BLaER1 (cell line): Measurements from ENCODE around the gene BEND3.
"Not testable (repeated sequence)": the region's sequence is repeated elsewhere in the genome, so short reads cannot be mapped to it uniquely, and the experiment has no call there.

Experiments
- H3K27ac ChIP-seq: shearing (Covaris generic); formaldehyde crosslinking; 2 replicates; pipeline ENCODE4 v1.8.1; 2022
- H3K27me3 ChIP-seq: shearing (Covaris generic); formaldehyde crosslinking; 2 replicates; pipeline ENCODE4 v1.8.1; 2022
- H3K36me3 ChIP-seq: shearing (Covaris generic); formaldehyde crosslinking; 2 replicates; pipeline ENCODE4 v1.8.1; 2022
- H3K4me1 ChIP-seq: shearing (Covaris generic); formaldehyde crosslinking; 2 replicates; pipeline ENCODE4 v1.8.1; 2022
- H3K4me2 ChIP-seq: shearing (Covaris generic); formaldehyde crosslinking; 2 replicates; pipeline ENCODE4 v1.8.1; 2022
- H3K4me3 ChIP-seq: shearing (Covaris generic); formaldehyde crosslinking; 2 replicates; pipeline ENCODE4 v1.8.1; 2022
- H3K9ac ChIP-seq: shearing (Covaris generic); formaldehyde crosslinking; 2 replicates; pipeline ENCODE4 v1.8.1; 2022
- H3K9me3 ChIP-seq: shearing (Covaris generic); formaldehyde crosslinking; 2 replicates; pipeline ENCODE4 v1.8.1; 2022
- H4K20me1 ChIP-seq: shearing (Covaris generic); formaldehyde crosslinking; 2 replicates; pipeline ENCODE4 v1.8.1; 2022
- Cebpa-rat ChIP-seq: shearing (Covaris generic); IDR thresholded peaks from 2 replicates; pipeline ENCODE4 v1.8.1; 2022

Gene BEND3

DNA sequence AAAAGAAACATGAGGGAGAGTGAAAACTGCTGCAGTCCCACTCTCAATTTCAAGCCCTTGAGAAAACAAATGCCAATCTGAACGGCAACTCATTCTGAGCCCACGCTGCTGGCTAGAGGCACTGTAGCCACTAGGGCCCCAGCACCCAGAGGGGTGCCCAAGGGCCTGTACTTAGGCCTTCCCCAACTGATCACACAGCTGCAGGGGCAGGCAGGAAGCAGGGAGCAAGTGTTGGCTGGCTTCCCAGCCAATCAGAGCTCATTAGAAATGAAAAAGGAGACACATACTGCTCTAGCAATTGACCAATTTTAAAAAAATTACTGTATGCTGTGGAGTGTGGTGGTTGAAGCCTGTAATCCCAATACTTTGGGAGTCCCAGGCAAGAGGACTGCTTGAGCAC, 3.7 kb upstream of the BEND3 start:
- Histone ChIP-seq H3K4me2 (peak overlapping the region; percentile 50), H3K4me3 (no peak overlapping the region), H3K36me3 (no peaks in the 10 kb centered on the region), H4K20me1 (no peaks in the 10 kb centered on the region), H3K9ac (no peak overlapping the region), H3K4me1 (peaks cover 33% of the 10 kb centered on the region), H3K9me3 (no peaks in the 10 kb centered on the region), H3K27ac (no peak overlapping the region), H3K27me3 (no peaks in the 10 kb centered on the region)
- no peak for TF ChIP-seq Cebpa-rat

DNA sequence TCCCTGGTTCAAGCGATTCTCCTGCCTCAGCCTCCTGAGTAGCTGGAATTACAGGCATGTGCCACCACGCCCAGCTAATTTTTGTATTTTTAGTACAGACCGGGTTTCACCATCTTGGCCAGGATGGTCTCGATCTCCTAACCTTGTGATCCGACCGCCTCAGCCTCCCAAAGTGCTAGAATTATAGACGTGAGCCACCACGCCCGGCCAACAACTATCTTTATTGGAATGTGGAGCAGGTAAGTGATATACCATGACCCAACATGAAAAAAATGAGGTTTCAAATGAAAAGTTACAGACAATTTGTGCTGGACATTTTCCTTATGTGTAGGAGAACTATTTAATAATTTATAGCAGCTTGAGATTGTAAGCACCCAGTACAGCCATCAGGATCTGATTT, 3.2 kb upstream of the BEND3 start:
- not testable (repeated sequence) for H3K9me3 ChIP-seq, H3K36me3 ChIP-seq, H3K9ac ChIP-seq, H3K27me3 ChIP-seq, H4K20me1 ChIP-seq, H3K4me3 ChIP-seq, H3K27ac ChIP-seq
- Histone ChIP-seq H3K4me2 (peak overlapping the region; percentile 50), H3K4me1 (peaks cover 37% of the 10 kb centered on the region)

- H3K4me2 ChIP-seq, result peak overlapping the region; percentile 96
- H3K27me3 ChIP-seq, result no peaks in the 10 kb centered on the region
- H3K4me3 ChIP-seq, result peak overlapping the region; percentile 85
- no peaks in the 10 kb centered on the region for H4K20me1 ChIP-seq
- H3K9ac ChIP-seq, result peak overlapping the region; percentile 97; the same call in 1 of the 2 replicates
- no peaks in the 10 kb centered on the region for H3K9me3 ChIP-seq
- no peak for TF ChIP-seq Cebpa-rat
- peaks cover 45% of the 10 kb centered on the region for H3K4me1 ChIP-seq
- no peaks in the 10 kb centered on the region for H3K36me3 ChIP-seq
- no peak overlapping the region for H3K27ac ChIP-seq
Observed at GRCh38 chr6:107116931-107117330, 1.6 kb upstream of the BEND3 start.

- TF ChIP-seq Cebpa-rat, result no peak
- Histone ChIP-seq H3K4me2 (peak overlapping the region; percentile 96), H3K27me3 (no peaks in the 10 kb centered on the region), H3K36me3 (no peaks in the 10 kb centered on the region), H3K9ac (peak overlapping the region; percentile 97), H3K9me3 (no peaks in the 10 kb centered on the region), H3K4me1 (peaks cover 45% of the 10 kb centered on the region), H3K27ac (peak overlapping the region; percentile 98), H4K20me1 (no peaks in the 10 kb centered on the region), H3K4me3 (peak overlapping the region; percentile 85)
Observed at GRCh38 chr6:107116328-107116892, 1.1 kb upstream of the BEND3 start.

GRCh38 chr6:107115695-107116327, 496 bp upstream of the BEND3 start:
- Histone ChIP-seq H3K9me3 (no peaks in the 10 kb centered on the region), H3K4me3 (peak overlapping the region; percentile 85), H3K27me3 (no peaks in the 10 kb centered on the region), H4K20me1 (no peaks in the 10 kb centered on the region), H3K9ac (peak overlapping the region; percentile 97), H3K4me1 (peaks cover 45% of the 10 kb centered on the region), H3K36me3 (no peaks in the 10 kb centered on the region), H3K4me2 (peak overlapping the region; percentile 96), H3K27ac (peak overlapping the region; percentile 98)
- TF ChIP-seq Cebpa-rat, result no peak

- TF ChIP-seq Cebpa-rat, result no peak
- Histone ChIP-seq H3K27ac (peak overlapping the region; percentile 98), H3K4me3 (peak overlapping the region; percentile 85)
Observed at GRCh38 chr6:107114213-107114925, 946 bp downstream of the BEND3 start.

DNA sequence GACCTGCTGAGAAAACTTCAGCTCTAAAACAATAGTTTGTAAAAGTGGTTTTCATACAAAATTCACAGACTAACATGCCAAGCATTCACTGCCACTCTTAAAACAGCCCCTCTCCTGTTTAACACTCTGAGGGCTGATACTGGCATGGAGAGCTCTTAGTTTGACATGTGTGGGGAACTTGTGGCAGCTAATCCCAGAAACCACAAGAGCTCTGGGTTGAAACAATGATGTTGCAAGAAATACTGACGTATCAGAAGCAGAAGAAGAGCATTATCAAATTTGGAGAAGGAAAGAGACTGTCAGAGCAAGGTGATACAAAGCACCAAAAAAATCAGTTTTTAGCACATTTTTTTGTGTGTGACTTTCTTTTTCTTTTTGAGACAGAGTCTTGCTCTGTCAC, 5.1 kb downstream of the BEND3 start:
- no peaks in the 10 kb centered on the region for H3K9me3 ChIP-seq
- H3K27me3 ChIP-seq, result no peaks in the 10 kb centered on the region
- no peaks in the 10 kb centered on the region for H3K36me3 ChIP-seq
- H3K4me1 ChIP-seq, result peaks cover 66% of the 10 kb centered on the region
- no peak overlapping the region for H3K27ac ChIP-seq
- peaks cover 47% of the 10 kb centered on the region for H4K20me1 ChIP-seq
- no peak overlapping the region; the same call in 1 of the 2 replicates for H3K9ac ChIP-seq
- H3K4me3 ChIP-seq, result no peak overlapping the region
- H3K4me2 ChIP-seq, result peak overlapping the region; percentile 45
- TF ChIP-seq Cebpa-rat, result peak; percentile 46; the same call in 1 of the 2 replicates

More at GRCh38 chr6:107114213-107114925, 946 bp downstream of the BEND3 start:
- Histone ChIP-seq H3K4me1 (peaks cover 56% of the 10 kb centered on the region), H3K9me3 (no peaks in the 10 kb centered on the region), H3K36me3 (no peaks in the 10 kb centered on the region), H3K9ac (peak overlapping the region; percentile 97), H3K4me2 (peak overlapping the region; percentile 82), H3K27me3 (no peaks in the 10 kb centered on the region), H4K20me1 (peaks cover 10% of the 10 kb centered on the region; the same call in 1 of the 2 replicates)

GRCh38 chr6:107108201-107108890, 7.0 kb downstream of the BEND3 start:
- Histone ChIP-seq H3K27ac (no peak overlapping the region), H4K20me1 (peaks cover 47% of the 10 kb centered on the region), H3K4me1 (peaks cover 77% of the 10 kb centered on the region), H3K4me3 (no peak overlapping the region), H3K27me3 (no peaks in the 10 kb centered on the region), H3K9me3 (no peaks in the 10 kb centered on the region), H3K36me3 (no peaks in the 10 kb centered on the region), H3K9ac (no peak overlapping the region), H3K4me2 (peak overlapping the region; percentile 54)
- TF ChIP-seq Cebpa-rat, result no peak

DNA sequence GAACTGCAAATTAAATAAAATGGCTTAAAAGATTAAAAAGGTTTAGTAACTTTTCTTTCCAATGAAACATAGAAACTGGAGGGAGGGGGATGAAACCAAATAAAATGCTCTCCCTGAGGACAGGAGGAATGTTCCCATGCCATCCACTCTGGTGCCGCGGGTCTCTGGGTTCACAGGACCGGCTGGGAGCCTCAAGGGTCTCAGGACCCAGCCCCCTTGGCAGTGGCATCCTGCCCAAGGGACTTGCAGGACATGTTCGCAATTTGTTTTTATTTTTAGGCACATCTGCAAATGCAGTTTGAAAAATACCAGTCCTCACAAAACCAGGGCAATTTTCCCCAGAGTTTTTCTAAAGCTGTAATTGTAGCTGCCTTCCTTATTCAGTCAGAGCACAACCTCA, 7.5 kb downstream of the BEND3 start:
- Histone ChIP-seq H3K4me2 (peak overlapping the region; percentile 54), H3K4me3 (no peak overlapping the region), H3K36me3 (no peaks in the 10 kb centered on the region), H4K20me1 (peaks cover 47% of the 10 kb centered on the region), H3K4me1 (peaks cover 77% of the 10 kb centered on the region), H3K9me3 (no peaks in the 10 kb centered on the region), H3K27ac (no peak overlapping the region), H3K27me3 (no peaks in the 10 kb centered on the region), H3K9ac (no peak overlapping the region)
- no peak for TF ChIP-seq Cebpa-rat
